Stimulated activated CD4-positive, alpha-beta T cell treated with anti-CD3 and anti-CD28 coated beads, TNF-alpha, amount 100 ng/mL, for 4 hours (primary cell): Measurements from ENCODE around the gene GGA1.
"Not testable (repeated sequence)": the region's sequence is repeated elsewhere in the genome, so short reads cannot be mapped to it uniquely, and the experiment has no call there.

Experiments
- DNase-seq, 3 experiments: peaks; one replicate each; pipeline ENCODE4 v3.0.0-alpha.2; 2020; ENCODE audit warnings: low read depth in 3 of 3

Gene GGA1

GRCh38 chr22:37609240-37610152 lies 862 bp downstream of the GGA1 start:
- DNase-seq = no peak

- not testable (repeated sequence) for DNase-seq
Observed at GRCh38 chr22:37610153-37610475, 1.5 kb downstream of the GGA1 start.

GRCh38 chr22:37610480-37611129 lies 2.0 kb downstream of the GGA1 start:
- DNase-seq = no peak

GRCh38 chr22:37611207-37611606 lies 2.6 kb downstream of the GGA1 start:
- no peak for DNase-seq

- DNase-seq = no peak
Observed at GRCh38 chr22:37616201-37617083, 7.8 kb downstream of the GGA1 start.

- DNase-seq = no peak
Observed at GRCh38 chr22:37617431-37617830, 8.8 kb downstream of the GGA1 start.

- no peak for DNase-seq
Observed at GRCh38 chr22:37618072-37618656, 9.5 kb downstream of the GGA1 start.

- DNase-seq = no peak
Observed at GRCh38 chr22:37618674-37619073, 10.0 kb downstream of the GGA1 start.

GRCh38 chr22:37619991-37620390 lies 11.4 kb downstream of the GGA1 start:
- DNase-seq = no peak

- DNase-seq = no peak
Observed at GRCh38 chr22:37621352-37621860, 12.8 kb downstream of the GGA1 start.

- peak in 2 of 3 experiments; percentile 55 to 63 for DNase-seq
Observed at GRCh38 chr22:37623075-37624016, 14.7 kb downstream of the GGA1 start.

- no peak for DNase-seq
Observed at GRCh38 chr22:37624017-37624365, 15.4 kb downstream of the GGA1 start.

GRCh38 chr22:37624876-37625275 lies 16.2 kb downstream of the GGA1 start:
- no peak for DNase-seq

- DNase-seq = no peak
Observed at GRCh38 chr22:37625737-37626136, 17.1 kb downstream of the GGA1 start.

- no peak for DNase-seq
Observed at GRCh38 chr22:37626144-37626543, 17.5 kb downstream of the GGA1 start.

- no peak for DNase-seq
Observed at GRCh38 chr22:37626556-37627075, 18.0 kb downstream of the GGA1 start.

- no peak for DNase-seq
Observed at GRCh38 chr22:37627121-37627520, 18.5 kb downstream of the GGA1 start.

- no peak for DNase-seq
Observed at GRCh38 chr22:37627545-37627944, 18.9 kb downstream of the GGA1 start.

- no peak for DNase-seq
Observed at GRCh38 chr22:37628830-37629229, 20.2 kb downstream of the GGA1 start.

GRCh38 chr22:37629928-37630327 lies 21.3 kb downstream of the GGA1 start:
- DNase-seq = no peak
